GM18517 (cell line): ENCODE measurements around the gene DGKD.

Experiments
- ATAC-seq: cut with Tn5 transposase; IDR thresholded peaks from one replicate; pipeline ENCODE4 v1.9.1; 2021; ENCODE audit warnings: mild to moderate bottlenecking, moderate library complexity; ENCODE audit not compliant: unreplicated experiment

Gene DGKD, protein sequence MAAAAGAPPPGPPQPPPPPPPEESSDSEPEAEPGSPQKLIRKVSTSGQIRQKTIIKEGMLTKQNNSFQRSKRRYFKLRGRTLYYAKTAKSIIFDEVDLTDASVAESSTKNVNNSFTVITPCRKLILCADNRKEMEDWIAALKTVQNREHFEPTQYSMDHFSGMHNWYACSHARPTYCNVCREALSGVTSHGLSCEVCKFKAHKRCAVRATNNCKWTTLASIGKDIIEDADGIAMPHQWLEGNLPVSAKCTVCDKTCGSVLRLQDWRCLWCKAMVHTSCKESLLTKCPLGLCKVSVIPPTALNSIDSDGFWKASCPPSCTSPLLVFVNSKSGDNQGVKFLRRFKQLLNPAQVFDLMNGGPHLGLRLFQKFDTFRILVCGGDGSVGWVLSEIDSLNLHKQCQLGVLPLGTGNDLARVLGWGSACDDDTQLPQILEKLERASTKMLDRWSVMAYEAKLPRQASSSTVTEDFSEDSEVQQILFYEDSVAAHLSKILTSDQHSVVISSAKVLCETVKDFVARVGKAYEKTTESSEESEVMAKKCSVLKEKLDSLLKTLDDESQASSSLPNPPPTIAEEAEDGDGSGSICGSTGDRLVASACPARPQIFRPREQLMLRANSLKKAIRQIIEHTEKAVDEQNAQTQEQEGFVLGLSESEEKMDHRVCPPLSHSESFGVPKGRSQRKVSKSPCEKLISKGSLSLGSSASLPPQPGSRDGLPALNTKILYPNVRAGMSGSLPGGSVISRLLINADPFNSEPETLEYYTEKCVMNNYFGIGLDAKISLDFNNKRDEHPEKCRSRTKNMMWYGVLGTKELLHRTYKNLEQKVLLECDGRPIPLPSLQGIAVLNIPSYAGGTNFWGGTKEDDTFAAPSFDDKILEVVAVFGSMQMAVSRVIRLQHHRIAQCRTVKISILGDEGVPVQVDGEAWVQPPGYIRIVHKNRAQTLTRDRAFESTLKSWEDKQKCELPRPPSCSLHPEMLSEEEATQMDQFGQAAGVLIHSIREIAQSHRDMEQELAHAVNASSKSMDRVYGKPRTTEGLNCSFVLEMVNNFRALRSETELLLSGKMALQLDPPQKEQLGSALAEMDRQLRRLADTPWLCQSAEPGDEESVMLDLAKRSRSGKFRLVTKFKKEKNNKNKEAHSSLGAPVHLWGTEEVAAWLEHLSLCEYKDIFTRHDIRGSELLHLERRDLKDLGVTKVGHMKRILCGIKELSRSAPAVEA

DNA sequence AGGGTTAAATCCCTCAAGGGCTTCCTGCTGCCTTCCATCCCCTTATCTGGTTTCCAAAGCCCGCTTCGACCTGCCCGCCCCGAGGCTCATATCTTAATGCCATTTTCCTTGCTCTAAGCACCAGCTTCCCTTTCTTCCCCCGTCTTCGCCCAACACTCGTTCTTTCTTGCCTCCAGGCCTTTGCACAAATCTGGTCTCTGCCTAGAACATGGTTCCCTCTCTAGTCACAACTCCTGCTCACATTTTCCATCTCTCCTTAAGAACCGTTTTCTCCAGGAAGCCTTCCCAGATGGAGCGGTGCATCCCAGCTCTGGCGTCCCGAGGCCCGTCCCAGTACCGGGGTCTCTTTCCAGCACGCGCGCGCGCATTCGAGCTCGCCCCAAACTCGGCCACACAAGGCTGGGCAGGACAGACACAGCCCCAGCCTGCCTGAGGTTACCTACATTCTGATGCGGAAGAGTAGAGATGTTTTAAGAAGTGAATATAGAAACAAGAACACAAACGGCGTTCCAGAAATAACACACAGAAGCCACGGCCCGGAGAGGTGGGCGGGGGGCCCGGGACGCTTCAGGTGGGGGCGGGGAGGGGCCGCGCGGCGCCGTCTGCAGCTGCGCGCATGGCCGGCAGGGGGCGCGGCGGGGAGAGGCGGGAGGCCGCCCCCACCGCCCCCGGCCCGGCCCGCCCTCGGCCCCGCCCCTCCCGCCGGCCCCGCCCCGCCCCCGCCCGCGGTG, at the start of gene DGKD:
Gene DGKD, plus strand, starts transcription at position 726 of the 731 bp plus-strand sequence. CDS start 25 bp downstream, outside the sequence.
- ATAC-seq, result peak; percentile 50

DNA sequence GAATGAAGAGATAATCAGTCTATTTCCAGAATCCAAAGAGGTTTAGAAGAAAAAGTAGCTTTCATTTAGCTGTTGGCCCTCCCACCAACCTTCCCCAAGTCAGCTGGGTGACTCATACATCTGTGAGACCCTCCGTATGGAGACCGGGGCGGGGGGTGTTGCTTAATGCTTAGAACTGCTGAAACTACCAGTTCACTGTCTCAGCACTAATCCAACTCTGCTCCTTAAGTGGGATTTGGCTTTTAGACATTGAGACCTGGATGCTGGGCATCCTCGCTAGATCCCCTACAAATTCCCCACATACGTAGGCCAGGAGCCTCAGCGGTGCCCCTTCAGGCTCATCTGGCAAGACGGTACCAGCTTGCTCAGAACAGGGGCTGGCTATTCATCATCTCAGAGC, 46.7 kb upstream of the DGKD start, which contains the start of gene SAG:
Gene SAG, plus strand, starts transcription at position 252 of the 400 bp plus-strand sequence. CDS start 1,374 bp downstream, outside the sequence.
- ATAC-seq, result no peak

DNA sequence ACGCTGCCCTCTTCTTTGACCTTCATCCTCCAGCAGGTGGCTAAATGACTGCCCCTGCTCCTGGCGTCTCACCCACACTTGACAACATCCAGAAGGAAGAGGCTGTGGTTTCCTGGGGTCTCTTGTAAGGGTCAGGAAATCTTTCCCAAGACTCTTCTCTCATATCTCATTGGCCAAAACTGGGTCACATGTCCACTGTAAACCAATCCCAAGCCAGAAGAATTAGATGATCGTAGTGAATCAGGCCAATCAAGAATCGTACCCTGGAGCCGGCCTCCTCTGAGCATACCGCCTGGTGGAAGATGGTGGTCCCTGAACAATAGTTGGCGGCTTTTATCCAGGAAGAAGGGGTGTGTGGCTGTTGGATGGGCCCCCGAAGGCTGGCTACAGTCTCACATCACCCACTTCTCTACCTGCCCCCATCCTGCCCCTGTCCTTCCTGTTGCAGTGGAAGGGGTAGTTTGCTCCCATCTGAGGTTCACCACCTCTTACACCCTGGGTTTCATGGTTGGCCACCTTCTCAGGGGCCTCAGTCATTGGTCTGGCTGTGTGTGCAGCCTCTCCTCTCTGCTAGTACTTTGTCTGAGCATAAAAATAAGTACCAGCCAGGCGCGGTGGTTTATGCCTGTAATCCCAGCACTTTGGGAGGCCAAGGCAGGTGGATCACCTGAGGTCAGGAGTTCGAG, 42.9 kb upstream of the DGKD start:
- no peak for ATAC-seq

DNA sequence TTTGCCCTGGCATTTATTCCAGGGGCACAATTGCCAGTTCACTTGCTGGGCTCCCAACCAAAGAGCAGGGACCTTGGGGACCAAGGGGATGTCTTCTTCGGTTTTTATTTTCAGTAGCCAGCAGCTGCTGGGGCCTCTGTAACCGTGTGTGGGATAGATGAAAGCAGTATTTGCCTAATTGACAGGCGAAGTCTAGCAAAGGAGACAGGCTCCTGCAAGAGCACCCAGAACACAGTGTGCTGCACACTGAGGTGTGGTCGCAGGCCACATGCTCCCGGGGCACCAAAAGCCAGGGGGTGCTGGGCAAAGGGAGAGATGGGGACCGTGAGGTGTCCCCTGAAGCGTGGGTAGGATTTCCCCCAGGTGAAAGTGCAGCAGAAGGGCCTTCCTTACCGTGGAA, 41.4 kb upstream of the DGKD start:
- no peak for ATAC-seq

DNA sequence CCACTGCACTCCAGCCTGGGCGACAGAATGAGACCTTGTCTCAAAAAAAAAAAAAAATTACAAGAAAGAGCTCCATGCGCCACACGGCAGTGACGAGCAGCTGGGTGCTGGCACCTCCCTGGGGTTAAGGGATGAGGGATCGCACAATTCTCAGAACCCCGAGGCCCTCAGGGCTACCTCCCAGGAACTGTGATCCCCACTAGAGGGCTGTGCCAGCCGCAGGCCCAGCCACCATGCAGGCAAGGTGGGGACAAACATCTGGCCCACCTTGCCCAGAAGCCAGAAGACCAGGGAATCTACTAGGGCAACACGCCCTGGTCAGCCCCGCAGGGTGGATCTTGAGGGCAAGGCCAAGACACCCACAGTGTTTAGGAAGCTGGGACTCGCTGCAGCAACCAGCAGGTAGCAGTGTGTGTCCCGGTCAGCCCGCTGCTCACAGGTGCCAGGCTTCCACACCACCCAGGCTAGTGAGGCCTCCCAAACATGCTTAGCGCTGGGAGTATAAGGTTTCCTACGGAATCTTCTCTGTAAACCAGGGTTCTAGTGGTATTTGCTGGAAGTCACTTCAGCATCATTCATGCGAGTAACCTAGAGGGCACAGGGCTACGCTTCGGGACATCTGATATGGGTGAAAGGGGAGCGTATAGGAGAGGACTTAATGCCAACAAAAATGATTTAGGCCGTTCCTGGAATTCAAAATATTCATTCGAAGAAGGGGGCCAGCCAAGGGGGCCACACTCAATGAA, 39.9 kb upstream of the DGKD start:
- no peak for ATAC-seq

DNA sequence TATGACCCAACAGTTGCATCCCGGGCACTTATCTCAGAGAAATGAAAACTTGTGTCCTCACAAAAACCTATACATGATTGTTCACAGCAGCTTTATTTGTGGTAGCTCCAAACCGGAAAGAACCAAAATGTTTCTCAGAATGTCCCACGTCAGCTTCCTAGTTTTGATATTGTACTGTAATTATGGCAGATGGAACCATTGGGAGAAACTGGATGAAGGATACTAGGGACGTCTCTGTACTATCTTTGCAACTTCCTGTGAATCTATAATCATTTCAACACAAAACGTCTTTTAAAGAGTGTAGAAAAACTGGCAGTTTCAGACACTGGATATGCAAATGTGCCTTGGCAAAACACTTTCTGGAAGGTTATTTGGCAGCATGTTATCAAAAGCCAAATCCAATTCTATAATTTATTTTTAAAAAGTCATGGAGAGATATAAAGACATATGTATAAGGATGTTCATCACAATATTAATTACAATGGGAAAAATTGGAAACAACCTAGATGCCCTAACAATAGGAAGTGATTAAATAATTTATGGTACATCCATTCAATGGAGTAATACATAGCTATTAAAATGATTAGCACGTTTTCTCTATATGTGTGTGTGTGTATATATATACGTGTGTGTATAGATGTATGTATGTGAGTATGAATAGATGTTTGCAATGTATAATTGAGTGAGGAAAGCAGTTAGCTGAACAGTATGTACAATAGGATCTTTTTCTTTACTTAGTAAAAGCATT, 36.9 kb upstream of the DGKD start:
- no peak for ATAC-seq

DNA sequence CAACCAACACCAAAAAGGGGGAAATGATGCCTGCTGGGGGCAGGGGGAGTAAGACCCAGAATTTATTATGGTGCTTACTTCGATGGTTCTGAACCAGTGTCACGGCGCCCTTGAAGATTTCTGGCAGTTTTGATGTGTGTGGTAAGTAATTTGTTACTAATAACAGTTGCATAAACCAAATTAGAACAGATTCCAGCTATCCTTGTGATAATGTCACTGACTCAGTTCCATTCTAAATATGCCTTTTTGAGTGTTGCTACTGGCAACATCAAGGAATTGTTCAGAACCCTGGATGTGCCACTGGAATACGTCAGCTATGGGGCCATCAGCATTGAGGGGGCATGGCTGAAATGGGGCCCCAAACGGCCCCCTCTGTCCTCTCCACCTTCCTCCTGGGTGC, 35.0 kb upstream of the DGKD start:
- no peak for ATAC-seq

DNA sequence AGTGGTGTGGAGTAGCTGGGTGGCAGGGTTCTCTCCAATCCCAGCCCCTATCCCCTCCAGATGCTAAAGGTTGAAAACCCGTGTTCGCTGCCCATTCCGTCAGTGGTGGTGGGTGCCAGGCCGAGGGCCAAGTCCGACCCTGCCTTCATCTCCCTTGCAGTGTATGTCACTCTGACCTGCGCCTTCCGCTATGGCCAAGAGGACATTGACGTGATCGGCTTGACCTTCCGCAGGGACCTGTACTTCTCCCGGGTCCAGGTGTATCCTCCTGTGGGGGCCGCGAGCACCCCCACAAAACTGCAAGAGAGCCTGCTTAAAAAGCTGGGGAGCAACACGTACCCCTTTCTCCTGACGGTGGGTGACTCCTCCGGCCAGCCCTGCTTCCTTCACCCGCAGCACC, 33.8 kb upstream of the DGKD start:
- ATAC-seq, result no peak

DNA sequence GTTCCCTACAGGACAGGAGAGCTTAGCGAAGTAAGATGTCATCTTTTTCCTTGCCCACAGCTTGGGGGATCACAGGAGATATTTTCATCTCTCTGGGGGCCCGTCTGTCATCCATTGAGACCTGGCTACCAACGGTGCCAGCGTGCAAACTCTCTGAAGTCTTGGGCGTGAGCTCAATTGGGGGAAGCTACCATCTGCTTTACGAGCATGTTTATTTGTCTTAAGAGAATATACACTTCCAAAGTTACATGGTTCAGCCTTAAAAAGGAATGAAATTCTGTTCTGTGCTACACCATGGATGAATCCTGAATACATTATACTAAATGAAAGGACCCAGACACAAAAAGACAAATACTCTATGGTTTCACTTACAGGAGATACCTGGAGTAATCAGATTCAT, 33.1 kb upstream of the DGKD start:
- ATAC-seq, result no peak

DNA sequence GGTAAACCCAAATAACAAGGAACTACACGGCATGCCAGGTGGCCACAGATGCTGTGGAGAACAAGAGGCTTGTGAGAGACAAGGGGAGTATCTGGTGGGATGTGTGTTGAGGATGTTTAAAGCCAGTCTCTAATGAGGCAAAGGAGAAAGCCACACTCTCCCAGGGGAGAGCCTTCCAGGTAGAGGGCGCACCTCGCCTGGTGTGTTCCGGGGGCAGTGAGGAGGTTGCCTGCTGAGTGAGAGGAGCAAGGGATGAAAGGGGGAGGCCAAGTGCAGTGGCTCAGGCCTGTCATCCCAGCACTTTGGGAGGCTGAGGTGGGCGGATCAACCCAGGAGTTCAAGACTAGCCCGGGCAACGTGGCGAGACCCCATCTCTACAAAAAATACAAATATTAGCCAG, 30.4 kb upstream of the DGKD start:
- no peak for ATAC-seq

DNA sequence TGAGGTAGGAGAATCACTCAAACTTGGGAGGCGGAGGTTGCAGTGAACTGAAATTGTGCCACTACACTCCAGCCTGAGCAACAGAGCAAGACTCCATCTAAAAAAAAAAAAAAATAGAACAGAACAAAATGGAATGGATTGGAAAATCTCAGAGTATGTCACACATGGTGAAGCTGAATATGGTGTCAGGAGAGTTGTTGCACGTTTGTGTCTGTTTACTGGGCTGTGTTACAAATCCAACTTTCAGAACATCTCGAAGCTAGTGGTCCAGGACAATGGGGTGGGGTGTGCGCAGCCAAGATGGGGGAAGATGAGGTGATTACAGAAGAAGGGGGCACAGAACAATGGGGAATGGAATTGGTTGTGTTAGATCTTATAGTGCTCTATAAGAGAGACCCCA, 29.0 kb upstream of the DGKD start:
- no peak for ATAC-seq

DNA sequence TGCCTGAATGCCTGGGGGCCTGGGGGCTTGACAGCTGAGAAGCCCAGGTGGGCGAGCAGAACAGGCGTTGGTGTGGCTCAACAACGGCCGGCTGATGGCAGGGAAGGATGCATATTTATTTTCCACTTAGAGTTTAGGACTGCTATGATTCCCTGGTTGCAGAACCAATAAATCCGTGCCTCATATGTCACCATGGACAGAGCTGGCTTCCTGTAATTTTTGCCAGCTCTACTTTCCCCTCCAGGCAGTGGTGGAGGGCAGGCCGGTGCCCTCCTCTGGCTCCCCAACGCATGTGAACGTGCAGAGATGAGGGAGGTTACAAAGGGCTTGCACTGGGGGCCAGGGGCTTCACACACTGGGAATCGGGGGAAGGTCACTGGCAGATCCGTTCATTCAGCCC, 28.5 kb upstream of the DGKD start:
- ATAC-seq, result no peak

DNA sequence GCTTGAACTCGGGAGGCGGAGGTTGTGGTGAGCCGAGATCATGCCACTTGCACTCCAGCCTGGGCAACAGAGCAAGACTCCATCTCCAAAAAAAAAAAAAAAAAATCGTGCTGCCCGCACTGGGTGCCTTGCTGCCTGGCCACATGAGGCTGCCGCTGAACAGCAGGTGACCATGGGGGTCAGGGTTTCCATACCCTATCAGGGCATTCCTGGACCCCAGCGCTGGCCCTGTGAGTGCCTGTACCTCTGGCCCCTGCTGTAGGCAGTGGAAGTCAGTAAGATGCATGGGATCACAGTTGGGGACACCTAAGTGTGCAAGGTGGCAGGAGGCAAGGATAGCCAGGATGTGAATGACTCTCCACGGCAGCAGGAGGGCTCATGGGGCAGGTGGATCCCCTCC, 27.8 kb upstream of the DGKD start:
- ATAC-seq, result no peak

DNA sequence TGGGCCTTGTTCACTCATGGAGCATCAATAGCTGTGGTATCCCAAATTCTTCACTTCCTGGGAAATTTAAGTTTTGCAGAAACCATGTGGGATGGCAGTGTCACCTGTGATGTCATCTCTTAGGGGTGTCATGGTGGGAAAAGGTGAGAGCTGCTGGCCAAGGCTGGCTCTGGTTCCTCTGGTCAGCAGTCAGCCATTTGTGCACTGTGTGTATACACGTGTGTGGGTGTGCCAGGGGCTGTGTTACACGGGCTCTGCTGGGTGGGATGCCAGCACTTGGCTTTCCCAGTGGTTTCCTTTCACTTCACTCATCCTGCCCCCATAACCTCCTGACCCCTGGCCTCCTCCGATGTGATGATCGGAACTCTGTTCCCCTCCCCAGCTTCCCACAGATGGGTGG, 25.4 kb upstream of the DGKD start:
- ATAC-seq, result no peak

DNA sequence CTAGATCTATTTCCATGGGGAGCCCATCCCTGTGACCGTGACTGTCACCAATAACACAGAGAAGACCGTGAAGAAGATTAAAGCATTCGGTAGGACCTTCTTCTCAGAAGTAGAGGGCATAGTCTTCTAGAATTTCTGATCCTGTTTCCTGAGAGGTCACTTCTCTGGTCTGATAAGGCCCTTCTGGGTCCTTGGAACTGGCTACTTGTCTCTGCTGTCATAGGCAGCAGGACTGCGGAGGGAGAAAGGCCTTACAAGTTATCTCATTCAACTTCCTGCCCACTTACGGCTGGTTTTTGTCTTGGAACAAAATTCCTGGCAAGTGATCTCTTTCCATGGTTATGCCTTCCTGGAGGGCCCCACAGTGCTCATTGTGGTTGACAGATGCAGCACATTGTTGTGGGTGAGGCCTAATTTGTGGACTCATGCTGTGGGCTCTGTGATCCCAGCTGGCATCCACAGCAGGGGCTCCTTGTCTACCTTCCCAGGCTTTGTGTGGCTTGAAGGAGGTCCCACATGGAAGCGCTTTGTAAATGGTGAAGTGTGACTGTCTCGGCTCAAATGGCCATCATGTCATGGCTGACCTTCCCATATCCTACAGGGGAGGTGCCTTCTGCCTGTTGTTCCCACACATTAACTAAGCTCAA, 24.7 kb upstream of the DGKD start:
- ATAC-seq, result no peak

DNA sequence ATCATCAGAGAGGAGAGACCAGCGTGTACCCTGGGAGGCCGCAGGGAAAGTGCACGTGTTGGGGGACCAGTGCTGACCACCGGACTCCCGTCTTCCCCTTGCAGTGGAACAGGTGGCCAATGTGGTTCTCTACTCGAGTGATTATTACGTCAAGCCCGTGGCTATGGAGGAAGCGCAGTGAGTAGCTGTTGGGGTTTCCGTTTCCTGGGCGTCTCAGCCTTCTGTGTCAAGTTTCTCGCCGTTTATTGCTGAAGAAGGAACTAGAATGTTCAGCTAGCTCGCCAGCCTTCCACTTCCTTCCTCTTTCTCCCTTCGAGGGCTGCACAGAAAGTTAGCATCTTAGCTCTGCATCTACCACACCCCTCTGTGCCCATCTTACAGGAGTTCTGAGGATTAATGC, 22.8 kb upstream of the DGKD start:
- peak; percentile 89 for ATAC-seq

DNA sequence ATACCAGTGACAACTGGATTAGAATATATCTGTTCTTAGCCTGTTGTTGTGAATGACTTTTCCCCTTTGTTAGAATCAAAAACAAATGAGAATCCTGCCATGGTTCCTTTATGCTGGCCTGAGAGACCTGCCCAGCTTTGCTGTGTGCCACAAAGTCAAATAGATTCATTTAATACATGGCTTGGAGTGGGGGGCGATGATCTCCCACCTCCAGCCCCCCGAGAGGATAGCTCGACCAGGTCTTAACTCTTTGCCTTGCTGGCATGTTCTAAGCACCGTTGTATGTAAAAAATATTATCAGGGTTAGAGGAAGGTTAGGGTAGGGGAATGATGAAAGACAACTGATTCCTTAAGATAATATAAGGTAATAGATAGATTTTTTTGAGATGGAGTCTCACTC, 22.2 kb upstream of the DGKD start:
- ATAC-seq, result no peak

DNA sequence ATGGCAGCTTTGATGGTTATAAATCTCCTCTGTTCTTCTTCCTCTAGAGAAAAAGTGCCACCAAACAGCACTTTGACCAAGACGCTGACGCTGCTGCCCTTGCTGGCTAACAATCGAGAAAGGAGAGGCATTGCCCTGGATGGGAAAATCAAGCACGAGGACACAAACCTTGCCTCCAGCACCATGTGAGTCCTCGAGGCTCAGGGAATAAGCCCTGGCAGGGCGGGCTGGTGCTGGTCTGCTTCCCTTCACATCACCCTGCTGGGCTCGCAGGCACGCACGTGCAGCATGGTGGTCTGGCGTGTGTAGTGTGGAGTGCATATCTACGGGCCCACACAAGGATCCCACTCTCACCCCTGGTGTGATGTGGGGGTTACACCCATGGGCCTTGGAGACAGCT, 19.4 kb upstream of the DGKD start:
- no peak for ATAC-seq
